HG02938 (cell line): Measurements from ENCODE around the gene GPX3.

ENCODE experiments used
- ATAC-seq: cut with Tn5 transposase; IDR thresholded peaks from one replicate; pipeline ENCODE4 v1.9.1; 2021; ENCODE audit warnings: mild to moderate bottlenecking, moderate library complexity; ENCODE audit not compliant: unreplicated experiment

The GPX3 gene

DNA sequence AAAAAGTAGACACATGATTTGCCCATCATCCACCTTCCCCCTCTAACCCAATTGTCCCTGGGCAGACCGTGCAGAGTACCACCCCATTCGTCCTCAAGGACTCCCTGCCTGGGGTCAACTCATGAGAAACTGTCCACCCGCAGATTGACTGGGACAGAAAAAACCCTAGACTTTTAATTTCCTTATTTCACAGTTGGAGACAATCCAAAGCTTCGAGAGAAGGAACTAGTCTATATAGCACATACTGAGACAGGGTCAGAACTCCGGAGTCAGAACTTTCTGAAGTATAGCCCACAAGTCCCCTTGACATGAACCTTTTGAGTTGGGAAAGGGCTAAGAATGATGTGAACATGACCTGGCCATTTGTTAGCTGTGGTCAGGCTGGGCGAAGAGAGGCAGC is 7.5 kb upstream of the GPX3 start:
- no peak for ATAC-seq

DNA sequence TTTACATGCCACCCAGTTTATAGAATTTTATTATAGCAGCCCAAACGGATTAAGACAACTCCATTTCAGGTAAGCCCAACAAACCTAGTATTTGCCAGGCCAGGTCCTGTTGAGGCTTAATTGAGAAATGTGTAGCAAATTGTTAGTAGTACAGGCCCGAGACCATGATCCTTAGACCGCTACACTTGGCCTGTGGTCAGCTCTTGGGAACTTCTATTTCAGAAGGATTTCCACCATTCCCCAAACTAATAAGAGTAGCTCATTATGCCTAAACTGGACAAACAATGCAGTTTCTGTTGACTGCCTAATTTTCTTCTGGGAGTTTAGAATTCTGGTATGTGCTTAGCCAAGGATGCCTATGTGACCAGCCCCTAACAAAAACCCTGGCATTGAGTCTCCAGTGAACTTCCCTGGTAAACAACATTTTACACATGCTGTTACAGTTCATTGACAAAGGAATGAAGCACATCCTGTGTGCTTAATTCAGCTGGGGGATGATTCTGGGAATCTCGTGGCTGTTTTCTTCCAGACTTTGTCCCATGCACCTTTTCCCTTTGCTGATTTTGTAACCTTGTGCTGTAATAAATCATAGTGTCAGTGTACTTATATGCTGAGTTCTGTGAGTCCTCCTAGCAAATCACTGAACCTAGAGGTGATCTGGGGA is 5.6 kb upstream of the GPX3 start:
- ATAC-seq = no peak

DNA sequence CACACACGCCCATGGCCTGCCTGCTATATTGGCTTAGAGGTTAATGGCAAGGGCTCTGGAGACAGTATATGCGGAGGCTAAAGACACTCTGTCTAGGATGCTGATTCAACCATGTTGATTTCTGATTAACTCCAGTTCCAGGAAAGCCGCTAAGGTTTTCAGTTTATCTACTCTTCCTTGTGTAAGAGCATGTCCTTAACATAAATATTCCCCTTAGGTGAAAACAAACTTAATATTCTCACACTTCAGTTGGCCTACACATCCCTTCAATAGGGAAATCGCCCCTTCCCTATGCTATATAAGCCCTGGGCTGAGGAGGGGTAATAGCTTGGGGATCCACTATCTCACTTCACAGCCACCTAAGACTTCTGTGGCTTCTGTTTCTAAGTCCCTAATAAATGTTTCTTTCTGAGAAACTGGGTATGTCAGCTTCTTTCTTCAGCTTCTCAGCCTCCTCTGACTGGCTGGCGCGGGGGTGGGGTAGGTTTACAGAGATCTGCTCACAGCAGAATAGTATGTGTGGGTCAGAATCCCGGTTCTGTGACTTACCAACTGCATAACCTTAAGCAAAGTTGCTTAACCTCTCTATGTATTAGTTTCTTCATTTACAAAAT is 4.3 kb upstream of the GPX3 start:
- ATAC-seq = no peak

DNA sequence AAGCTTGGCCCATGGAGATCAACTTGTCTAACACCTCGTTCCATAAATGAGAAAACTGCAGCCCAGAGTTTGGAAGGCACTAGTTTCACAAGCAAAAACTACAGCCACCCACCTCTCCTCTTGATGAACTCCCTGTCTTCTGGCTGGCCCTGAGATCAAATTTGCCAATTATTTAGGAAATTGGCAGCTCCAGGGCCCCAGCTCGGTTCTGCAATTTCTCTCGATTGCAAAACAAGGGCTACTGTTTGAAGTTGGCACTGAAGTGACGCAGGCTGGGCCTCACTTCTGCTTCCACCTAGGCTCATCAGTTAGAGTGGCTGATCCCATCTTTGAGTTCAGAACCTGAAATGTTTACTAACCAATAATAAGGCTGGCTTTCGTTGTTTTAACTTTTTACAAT is 3.7 kb upstream of the GPX3 start:
- no peak for ATAC-seq

DNA sequence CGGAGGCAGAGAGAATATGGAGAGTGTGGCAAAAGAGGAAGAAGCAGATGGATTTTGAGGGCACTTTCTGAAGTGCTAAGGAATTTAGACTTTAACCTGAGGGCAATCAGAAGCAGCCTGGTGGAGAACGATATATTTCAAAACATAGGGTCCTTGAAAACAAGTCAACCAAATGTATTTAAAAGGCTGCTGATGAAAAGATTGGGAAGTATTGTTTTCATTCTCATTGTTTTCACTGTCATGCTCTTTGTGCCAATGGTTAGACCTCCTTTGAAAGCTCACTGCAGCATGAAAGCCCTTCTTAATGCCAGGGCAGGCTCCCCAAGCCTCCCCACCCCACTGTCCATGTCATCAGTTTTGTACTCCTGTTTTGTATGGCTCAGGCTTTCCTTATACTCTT is 2.5 kb upstream of the GPX3 start:
- no peak for ATAC-seq

DNA sequence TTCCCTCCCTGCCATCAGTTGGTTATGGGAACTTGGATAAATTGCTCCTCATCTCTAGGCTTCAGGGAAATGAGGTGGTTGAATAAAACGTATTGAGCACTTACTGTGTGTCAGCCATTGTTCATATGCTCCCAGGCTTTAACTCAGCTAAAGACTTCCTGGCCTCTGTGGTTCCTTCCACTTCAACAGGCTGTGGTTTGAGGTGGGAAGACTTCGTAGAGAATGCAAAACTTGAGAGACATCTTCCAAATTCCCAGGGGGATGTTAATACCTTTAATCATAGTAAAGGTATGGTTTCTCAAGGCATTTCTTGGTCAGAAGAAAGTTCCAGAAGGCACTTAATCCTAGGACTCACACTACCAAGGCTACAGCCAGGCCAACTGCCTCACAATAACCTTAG is 1.5 kb upstream of the GPX3 start:
- ATAC-seq = no peak

DNA sequence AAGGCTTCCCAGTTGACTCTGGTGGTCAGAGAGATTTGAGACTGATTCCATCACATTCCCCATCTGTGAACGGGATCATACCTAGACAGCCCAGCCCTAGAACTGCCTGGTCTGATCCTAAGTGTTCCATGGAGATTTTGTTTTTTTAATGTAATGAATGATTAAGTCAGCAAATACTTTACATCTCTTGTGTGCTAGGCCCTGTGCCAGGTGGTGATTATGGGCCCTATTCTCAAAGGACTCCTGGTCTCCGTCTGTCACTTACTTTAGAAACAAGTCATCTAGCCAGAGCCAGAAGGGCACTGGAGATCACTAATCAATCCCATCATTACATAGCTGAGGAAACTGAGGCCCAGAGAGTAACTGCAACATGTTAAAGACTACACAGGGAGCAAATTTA is 1.1 kb upstream of the GPX3 start:
- no peak for ATAC-seq

DNA sequence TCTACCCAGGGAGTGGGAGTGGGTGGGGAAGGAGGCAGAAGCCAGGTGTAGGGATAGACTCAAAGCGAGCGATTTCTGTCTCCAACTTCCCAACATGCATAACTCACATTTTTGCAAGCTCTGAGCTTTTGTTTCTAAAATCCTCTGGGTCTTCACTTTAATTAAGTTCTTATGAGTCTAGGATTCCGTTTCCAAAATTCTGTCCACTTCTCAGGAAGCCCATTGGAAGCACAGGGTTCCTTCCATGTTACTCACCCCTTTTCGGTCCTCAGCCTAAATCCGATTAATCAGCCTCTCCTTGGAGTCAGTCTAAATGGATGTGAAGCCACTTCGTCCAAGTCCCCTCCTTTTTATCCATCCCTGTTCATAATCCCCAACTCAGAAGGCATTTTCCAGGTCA is 1.4 kb downstream of the GPX3 start:
- no peak for ATAC-seq

DNA sequence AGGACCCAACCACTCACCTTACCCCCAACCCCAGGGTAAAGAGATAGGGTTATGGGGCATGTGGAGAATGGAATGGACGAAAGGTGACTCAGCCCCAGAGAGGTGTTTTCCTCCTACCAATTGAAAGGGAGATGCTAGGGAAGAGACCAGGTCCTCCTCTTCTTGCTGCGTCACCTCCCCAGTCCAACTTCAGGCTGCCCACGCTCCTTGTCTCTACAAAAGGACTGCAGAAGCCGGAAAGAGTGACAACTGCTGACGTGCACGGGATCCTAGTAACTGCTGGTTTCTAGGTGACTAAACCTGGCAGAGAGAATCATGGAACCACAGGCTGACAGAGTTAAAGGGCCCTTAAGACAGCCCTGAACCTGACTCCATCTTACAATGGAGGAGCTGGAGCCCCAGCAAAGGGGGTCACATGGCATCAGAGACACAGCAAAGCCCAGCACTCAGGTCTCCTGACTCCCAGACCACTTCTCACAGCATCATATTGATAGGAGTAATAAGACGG is 2.2 kb downstream of the GPX3 start:
- ATAC-seq = no peak

DNA sequence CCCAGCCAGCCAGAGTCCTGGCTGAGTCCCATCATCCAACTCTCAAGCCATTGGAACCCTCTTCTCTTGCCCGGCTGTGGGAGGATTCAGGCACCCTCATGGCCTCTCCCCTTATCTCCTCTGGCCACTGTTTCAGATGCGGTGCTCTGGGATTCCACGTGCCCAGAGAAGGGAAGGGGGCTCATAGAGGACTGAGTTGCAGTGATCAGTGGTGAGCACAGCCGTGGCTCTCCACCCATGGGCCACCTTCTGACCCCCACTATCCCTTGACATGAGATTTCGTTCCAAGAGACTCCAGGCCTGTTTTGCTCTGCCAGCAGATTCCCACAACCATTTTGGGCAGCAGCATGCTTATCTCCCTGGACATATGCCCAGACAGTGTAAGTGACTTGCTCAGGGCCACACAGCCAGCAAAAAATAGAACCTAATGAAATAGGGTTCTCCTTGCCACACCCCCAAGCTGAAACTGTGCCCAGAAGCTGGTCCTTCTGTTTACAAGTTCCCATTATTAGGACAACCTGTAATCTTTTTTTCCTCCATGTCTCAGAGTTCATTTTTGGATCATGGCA is 2.7 kb downstream of the GPX3 start:
- ATAC-seq = no peak

DNA sequence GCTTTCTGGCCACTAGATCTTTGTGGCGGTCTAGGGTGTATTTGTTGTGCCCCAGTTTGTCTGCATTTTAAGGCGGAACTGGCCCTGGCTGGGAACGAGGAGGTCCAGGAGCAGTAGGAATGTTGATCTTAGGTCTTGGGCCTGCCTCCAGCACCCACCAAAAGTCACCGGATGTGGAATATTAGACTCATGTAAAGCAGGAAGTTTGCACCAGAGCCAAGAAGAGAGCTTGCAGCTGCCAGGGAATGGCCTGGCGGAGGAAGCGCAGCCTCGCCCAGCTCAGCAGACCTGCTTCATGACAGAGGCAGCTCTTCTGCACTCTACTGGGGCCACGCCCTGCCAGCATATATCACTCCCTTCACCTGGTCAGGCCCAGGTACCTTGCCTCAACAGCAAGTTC is 3.3 kb downstream of the GPX3 start:
- no peak for ATAC-seq

DNA sequence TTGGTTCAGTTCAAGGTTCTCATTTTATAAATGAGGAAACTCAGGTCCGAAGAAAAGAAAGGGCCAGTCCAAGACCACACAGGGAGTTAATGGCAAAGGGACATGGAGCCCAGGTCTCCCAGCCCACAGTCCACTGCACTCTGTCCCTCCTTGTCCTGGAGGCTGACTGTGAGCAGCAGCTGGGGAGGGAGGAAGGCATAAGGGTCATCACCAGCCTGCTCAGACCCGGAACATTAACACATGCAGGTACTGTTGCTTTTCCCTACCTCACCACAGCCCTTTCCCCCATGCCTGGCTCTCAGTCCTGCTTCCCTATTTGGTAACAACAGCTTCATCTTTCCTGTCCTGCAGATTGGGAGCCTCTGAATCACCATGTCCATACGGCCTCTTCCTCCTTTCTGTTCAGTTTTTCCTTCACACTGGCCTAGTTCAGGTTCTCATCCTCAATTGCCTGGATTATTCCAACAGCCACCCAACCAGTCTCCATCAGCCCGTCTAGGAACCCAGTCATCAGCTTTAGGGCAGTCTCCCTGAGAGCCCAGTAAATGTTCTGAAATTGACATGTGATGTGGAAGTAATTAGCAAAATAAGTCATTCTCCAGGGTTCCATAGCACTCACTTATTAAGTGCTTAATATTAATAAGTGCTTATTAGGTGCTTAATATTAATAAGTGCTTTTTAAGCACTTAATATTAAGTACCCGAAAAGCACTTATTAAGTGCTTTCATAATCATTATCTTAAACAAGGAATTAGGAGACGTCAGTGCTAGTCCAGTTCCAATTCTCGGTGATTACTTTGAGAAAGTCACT is 4.3 kb downstream of the GPX3 start:
- no peak for ATAC-seq

DNA sequence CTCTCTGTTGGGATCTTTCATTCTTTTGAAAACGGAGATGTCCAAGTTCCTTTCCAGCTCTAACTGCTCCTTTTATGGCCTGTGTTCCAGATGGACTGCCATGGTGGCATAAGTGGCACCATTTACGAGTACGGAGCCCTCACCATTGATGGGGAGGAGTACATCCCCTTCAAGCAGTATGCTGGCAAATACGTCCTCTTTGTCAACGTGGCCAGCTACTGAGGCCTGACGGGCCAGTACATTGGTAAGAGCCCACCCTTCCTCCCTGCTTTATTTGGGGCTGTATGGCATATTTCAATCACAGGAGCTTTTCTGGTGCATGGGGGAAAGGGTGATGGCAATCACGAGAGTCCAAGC is 4.8 kb downstream of the GPX3 start:
- no peak for ATAC-seq

DNA sequence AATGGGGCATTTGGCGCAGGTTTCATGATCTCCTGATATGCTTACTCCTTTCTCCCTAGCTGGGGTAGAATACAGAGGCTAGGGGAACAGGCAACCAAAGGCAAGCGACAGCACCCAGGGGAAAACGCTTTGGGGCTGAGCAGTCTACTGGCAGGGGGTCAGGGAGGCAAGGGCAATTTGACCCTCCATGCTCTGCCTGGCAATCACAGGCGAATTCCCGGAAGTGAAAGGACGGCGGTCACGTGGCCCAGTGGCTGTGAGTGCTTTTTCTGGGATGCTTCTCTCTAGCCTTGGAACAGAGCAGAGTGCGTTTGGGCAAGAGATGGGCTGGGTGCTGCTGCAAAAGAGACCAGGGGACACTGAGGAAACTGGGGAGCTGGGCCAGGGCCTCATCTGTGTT is 5.7 kb downstream of the GPX3 start:
- no peak for ATAC-seq

DNA sequence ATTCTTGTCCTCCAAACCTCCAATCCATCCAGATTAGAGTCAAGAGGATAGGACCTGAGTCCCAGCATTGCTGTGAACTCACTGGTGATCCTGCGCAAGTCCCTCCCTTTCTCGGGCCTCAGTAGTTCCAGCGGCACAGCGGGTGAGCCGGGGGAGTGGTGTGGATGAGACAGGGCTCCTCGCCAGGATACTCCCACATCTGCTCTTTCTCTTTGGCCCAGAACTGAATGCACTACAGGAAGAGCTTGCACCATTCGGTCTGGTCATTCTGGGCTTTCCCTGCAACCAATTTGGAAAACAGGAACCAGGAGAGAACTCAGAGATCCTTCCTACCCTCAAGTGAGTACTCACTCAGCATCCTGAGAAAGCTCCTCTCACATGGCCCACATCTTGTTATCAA is 6.3 kb downstream of the GPX3 start:
- ATAC-seq = no peak

DNA sequence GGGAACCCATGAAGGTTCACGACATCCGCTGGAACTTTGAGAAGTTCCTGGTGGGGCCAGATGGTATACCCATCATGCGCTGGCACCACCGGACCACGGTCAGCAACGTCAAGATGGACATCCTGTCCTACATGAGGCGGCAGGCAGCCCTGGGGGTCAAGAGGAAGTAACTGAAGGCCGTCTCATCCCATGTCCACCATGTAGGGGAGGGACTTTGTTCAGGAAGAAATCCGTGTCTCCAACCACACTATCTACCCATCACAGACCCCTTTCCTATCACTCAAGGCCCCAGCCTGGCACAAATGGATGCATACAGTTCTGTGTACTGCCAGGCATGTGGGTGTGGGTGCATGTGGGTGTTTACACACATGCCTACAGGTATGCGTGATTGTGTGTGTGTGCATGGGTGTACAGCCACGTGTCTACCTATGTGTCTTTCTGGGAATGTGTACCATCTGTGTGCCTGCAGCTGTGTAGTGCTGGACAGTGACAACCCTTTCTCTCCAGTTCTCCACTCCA is 7.6 kb downstream of the GPX3 start:
- no peak for ATAC-seq

DNA sequence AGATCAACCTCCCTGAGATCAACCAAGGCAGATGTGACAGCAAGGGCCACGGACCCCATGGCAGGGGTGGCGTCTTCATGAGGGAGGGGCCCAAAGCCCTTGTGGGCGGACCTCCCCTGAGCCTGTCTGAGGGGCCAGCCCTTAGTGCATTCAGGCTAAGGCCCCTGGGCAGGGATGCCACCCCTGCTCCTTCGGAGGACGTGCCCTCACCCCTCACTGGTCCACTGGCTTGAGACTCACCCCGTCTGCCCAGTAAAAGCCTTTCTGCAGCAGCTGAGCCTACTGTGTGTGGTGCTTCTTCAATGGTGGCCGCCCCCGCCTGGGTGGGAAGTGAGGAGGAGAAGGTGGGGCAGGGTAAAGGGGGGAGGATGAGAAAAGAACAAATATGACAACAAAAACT is 8.3 kb downstream of the GPX3 start:
- ATAC-seq = no peak

DNA sequence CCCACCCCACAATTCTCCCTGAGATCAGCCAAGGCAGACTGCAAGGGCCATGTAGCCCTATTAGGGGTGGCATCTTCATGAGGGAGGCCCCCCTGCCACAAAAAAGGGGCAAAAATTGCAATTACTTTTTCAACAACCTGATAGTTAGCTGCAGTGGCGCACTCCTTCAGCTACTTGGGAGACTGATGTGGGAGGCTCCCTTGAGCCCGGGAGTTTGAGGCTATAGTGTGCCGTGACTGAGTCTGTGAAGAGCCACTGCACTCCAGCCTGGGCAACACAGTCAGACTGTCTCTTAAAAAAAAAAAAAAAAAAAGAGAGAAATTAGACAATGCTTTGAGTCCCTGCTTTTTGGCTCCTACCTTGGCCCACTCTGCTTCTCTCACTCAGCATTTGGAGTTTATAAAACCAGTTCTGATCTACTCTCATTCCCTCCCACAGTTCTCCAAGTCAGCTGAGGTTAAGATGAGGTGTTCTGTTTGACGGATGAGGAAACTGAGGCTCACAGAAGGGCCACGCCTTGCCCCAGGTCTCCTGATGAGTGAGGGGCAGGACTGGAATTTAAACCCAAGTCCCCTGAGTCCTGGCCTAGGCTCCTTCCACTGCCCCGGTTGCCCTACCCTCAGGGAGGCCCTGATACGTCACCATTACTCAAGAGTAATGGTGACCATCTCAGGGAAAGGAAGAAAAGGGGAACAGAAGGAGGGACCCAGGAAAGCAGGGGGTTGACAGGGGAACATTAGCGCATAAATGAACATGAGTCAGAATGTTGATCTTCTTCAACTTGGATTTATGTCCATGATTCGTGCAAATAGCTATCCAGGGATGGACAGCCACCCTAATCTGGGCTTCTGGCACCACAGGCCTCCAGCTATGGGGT is 9.0 kb downstream of the GPX3 start:
- no peak for ATAC-seq

DNA sequence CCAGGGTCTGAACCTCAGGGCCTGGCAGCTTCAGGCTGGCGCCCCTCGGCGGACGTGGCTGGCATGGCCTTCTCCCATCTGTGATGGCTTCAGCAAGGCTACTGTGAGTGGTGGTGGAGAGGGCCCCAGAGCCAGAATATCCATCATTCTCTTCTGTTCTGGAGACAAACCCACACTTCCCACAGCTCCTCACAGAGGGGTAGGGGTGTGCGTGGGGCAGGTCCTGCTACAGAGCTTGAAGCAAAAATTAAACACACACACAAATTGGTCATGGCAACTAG is 9.6 kb downstream of the GPX3 start:
- ATAC-seq = no peak

DNA sequence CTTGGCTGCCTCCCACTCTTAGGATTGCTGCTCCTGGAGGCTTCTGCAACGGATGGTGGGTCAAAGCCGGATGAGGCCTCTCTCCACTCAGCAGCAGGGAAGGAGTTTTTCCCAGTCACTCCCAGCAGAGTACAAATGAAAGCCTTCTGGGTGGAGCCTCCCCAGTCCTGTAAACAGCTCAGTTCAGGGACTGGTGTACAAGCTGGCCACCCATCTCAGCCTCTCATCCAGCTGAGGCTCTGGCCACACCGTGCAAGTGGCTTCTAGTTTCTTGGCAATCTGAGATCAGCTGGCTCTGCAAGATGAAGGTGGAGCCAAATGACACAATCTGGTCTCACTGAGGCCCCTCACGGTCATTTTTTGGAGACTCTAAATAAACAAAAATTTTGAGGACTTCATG is 10.0 kb downstream of the GPX3 start:
- no peak for ATAC-seq

DNA sequence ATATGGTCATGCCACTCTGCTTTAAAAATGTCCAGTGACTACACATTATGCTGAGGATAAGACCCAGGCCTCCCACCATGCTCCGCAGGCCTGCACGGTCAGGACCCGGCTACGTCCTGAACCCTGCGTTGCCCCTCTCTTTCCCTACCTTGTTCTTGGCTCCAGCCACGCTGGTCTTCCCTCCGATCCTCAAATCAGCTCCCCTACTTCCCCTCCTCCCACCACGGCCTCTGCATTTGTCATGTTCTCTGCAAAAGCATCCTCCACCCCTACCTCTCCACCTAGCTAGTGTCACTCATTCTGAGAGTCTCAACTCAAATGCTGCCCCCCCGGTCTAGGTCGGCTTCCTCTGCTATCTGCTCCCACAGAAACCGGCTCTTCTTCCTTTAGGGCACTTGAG is 11.2 kb downstream of the GPX3 start:
- no peak for ATAC-seq
